ENCODE data around the gene OTOS.

The OTOS gene

GRCh38 chr2:240140511-240140910 lies at the start of gene OTOS:
OTOS (minus strand) TSS chr2:240140658; CDS start chr2:240140326, 332 bp downstream.
- no peak for DNase-seq

- no peak for DNase-seq
These were observed 49.2 kb upstream of the OTOS start for GRCh38 chr2:240189686-240190085.

DNA sequence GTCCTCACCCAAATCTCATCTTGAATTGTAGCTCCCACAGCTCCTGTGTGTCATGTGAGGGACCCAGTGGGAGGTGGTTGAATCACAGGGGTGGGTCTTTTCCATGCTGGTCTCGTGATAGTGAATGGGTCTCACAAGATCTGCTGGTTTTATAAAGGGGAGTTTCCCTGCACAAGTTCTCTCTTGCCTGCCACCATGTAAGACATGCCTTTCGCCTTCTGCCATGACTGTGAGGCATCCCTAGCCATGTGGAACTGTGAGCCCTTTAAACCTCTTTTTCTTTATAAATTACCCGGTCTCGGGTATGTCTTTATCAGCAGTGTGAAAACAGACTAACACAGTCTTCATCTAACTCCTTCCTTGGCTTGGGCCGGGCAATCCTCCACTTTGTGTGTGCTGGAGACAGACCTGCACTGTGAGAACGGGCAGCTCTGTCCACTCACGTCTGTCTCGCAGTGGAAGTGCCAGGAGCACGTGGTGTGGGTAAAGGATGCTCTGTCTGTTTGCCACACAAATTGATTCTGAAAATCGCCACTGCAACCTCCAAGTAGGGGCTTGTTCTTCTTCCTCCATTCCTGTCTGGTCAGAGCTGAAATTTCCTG lies 47.6 kb upstream of the OTOS start:
- DNase-seq = no peak

DNA sequence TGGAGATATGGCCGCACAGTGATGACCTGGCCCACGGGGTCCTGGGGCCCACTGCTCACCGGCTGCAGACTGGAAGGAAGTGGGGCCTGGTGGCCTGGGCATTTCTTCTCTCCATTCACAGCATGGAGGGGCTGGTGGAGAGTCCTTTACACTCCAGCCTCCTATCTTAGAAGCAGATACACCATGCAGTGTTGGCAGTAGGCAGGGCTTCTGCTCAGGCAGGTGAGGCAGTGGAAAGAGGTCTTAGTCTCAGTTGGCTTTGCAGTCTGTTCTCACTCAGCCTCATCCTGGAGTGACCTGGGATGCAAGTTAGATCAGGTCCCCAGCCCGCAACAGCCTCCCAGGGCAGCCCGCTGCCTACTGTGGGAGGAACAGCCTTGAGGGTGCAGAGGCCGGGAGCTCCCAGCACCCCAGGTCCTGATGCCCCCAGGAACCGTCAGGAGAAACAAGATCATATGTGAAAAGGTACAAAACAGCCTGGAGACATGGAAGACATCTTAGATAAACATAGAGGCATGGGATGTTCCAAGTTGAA lies 45.8 kb upstream of the OTOS start:
- DNase-seq = no peak

DNA sequence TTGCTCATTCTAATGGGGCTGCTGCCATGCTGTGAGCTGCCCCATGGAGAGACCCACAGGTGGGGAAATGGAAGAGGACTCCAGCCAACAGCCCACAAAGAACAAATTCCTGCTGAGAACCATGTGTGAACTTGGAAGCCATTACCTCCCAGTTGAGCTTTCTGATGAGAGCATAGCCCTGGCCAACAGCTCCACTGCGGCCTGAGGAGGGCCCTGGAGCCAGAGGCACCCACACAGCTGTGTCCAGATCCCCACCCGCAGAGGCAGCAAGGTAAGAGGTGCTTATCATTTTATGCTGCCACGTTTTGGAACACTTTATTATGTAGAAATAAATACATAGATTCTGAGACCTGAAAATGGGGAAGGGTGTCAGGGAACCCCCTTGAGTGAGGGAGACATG lies 44.2 kb upstream of the OTOS start:
- DNase-seq = no peak

DNA sequence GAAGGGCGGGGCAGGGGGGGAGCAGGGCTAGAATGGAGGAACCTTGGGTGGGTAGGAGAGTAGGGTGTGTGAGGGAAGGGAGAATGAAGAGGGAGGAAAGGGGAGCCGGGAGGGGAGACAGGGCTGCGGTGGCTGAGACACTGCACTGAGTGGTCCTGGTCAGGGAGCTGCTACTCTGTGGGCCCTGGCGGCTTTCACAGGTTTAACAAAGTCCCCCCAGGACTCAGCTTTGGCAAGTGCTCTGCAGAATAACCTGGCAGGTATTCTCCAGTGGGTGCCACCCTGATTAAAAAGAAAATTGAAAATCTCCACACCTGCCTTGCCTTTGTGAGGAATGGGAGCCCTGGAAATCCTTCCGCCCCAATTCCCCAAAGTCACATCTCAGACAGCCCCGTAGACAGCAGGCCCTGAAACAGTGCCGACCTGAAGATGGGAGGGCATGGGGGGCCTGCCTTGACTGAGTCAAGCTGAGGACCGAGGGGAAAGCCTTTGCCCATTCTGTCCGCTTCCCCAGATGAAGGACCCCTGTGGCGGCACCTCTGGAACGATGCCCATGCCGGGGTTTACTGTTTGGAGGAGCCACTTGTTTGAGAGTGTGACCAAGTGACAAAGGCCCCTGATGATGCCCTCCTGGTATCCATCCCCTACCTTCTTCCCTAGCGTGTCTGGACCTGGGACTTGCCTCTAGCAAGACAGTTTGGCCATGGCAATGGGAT lies 43.6 kb upstream of the OTOS start:
- no peak for DNase-seq

- DNase-seq = no peak
These were observed 42.8 kb upstream of the OTOS start for GRCh38 chr2:240183006-240183874.

GRCh38 chr2:240182476-240182875 lies 42.0 kb upstream of the OTOS start:
- no peak for DNase-seq

- no peak for DNase-seq
These were observed 41.5 kb upstream of the OTOS start for GRCh38 chr2:240182001-240182400.

- DNase-seq = no peak
These were observed 39.6 kb upstream of the OTOS start for GRCh38 chr2:240179941-240180666.

DNA sequence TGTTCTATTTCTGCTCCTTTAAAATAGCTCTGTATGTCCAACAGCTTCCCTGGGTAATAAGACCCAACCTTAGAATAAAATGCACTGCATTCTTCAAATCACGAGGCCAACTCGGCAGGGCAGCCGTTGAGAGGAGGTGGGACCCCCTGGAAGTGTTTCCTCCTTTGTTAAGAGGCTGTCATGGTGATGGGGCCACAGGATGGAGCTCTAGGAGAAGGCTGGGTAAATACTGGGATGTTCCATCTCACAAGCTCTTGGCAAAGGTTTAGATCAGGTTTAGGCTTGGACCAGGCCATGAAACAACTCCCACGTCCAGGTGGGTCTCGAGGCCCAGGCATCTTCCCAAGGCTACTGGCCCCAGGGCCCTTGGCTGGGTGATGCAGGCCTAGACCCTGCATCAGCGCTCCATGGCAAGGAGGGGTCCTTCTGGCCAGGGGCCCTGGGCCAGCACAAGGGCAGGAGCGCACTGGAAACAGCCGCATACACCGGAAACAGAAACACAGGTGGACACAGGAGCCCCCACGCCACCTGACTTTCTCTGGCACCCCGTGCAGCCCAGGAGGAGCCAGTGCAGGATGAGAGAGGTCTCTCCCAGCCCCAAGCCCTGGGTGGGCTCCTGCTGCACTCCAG lies 38.8 kb upstream of the OTOS start:
- no peak for DNase-seq

DNA sequence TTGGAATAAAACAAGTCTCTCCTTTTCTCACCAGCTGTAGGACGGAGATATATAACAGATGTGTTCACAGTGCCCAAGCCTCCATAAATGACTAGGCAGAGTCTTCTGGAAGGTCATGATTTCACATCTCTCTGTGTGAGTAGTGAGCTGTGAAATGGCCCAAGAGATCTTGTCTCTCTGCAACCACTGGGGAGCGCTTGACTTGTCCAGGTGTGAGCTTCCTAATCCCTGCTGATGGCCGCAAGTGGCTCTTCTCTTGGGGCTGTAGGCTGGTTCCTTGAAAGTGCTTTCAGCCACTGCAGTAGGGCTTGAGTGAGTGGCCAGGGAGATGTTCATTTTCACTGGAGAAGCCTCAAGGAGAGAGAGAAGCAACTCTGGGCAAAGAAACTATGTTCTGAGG lies 38.1 kb upstream of the OTOS start:
- DNase-seq = no peak

DNA sequence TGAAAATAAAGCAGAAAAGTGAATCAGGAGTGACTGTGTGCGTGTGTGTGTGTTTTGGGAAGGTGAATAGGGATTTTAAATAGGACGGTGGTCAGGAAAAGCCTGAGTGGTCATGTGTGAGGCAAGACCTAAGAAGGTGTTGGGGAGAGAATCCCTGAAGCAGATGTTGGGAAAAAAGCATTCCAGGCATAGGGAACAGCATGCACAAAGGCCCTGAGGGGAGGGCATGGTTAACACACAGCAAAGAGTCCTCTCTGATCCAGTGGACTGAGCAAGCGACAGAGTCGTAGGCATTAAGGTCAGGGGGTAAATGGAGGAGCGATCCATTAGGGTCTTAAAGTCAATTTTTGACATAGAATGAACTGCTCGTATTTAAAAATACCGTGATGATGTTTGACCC lies 34.0 kb upstream of the OTOS start:
- no peak for DNase-seq

DNA sequence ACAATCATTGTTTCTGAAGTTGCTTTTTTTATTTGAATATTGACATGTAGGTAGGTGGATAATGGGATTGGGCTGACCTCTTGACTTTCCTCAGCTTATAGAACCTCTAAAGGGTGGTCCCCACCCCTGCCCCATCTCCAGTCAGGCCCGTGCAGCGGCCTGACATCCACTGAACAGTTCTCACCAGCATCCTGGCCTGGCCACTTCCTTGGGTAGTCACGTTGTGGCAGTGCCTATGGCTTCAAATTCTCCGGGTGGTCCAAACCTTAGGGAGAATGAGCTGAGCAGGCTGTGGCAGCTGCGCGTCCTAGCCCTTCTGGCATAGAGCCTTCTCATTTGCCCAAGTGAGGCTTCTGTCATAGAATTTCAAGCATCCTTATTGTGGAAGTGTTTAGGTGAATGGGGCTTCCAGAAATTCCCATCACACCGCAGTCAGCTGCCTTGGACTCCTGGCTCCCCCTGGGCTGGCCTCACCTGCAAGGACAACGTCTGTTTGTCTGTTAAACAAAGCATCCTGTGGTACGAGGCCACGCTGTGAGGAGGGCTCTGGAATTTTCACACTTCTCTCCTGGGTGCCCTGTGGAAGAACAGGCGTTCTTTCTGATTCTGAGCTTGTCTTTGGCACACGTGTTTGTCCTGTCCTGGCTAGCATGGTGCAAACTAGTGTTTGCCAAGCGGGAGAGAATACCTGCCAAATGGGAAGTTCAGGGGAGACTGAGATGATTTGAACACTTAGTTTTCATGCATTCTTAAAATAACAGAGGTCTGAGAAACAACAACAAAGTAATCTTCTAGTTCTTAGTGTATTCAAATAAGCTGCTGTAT lies 31.8 kb upstream of the OTOS start:
- no peak for DNase-seq

DNA sequence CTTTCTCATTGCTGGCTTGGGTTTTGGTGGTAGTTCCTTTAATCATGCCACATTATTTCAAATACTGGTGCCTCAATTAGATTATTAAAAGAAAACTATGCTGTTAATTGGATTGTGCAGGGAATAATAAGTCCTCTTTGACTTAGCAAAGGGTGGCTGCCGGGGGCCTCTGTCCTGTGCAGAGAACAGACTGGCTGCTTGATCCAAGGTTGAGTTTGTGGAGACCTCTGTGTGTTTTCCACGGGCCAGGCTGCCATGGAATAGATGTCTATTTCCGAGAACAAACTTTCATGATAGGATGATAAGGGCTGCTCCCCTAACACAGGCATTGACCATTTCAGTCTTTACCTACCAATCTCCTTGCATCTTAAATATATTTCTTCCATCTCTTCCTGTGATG lies 30.4 kb upstream of the OTOS start:
- no peak for DNase-seq

- DNase-seq = no peak
These were observed 29.9 kb upstream of the OTOS start for GRCh38 chr2:240170354-240170735.

- no peak for DNase-seq
These were observed 29.3 kb upstream of the OTOS start for GRCh38 chr2:240169486-240170353.

DNA sequence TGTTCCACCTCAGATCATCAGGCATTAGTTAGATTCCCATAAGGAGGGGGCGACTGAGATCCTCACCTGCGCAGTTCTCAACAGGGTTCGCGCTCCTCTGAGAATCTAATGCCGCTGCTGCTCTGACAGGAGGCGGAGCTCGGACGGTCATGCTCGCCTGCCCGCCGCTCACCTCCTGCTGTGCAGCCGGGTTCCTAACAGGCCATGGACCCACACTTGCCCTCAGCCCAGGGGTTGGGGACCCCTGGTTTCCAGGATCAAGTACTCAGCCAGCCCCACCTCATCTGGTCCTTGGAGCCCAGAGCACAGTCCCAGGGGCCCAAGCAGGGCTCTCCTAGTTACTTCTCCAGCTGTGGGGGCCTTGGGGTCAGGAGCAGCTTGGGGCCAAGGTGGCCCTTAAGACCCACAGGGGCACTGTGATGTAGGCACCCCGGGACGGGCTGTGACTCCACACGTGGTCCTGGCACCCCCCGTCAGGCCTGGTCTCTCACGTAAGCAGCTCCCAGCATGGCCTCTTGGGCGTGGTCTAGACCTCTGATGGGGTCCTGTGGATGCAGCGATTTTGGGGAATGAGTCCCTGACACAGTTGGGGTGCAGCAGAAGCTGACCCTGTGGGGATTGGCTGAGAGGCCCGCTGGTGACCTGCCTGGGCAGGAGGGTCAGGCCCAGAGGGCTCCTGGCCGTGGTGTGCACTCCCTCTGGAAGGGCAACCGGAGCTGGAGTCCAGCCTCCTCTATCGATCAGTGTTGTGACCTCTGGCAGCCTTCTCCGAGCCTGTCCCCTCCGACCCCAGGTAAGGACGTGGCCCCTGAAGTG lies 28.3 kb upstream of the OTOS start:
- DNase-seq = no peak

GRCh38 chr2:240168041-240168440 lies 27.6 kb upstream of the OTOS start:
- no peak for DNase-seq

DNA sequence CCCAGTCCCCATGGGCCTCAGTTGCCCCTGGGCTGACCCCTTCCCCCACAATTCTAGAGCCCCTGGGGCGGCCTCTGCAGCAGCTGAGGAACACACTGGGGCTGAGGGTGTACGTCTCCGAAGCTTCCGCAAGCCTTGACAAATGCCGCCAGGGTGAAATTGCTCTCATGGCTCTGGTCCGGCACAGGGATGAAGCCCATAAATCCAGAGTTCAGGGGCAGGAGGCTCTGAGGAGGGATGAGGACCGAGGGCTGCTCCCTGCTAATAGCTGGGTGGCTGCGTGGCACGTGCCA lies 27.1 kb upstream of the OTOS start:
- DNase-seq = no peak

All from right forelimb (tissue), 1 donor.